SKM-1 treated with dmso at 0.1 percent for 144 hours (cell line): ENCODE measurements around the gene CDX2.

Source experiments
- DNase-seq: peaks from one replicate; lab custom pipeline; 2025; ENCODE audit not compliant: unreplicated experiment; lab: John Stamatoyannopoulos, UW

Gene CDX2

DNA sequence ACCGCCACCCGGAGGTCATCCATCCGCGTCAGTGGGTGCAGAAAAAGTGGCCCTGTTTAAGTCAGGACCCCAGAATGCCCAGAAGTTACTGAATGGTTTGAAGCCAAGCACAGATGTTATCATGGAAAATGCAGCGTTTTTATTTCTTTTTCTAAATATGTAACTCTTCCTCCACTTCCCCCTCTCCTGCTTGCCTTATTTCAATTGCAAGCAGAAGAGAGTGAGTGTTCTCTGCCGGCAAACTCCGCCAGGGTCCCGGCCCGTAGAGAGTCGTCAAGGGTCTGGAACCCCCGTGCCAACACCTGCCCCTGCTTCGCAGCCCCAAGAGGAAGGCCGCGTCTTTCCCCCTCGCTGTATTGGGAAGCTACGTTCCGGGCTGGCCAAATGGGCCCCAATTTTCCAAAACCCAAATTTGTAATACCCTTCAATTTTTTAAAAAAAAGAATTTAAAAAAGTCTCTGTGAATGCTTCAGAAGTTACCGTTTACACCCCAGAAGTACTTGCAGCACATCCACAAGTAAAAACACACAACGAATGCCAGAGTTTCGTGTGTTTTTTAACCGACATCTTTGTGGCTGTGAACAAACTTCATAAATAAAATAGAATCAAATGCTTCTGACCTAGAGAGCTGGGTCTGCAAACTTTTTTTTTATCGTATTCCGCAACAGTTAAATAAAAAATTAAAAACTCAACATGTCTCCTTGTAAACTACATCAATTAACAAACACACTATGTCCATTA is 50.0 kb downstream of the CDX2 start:
- DNase-seq: no peak

DNA sequence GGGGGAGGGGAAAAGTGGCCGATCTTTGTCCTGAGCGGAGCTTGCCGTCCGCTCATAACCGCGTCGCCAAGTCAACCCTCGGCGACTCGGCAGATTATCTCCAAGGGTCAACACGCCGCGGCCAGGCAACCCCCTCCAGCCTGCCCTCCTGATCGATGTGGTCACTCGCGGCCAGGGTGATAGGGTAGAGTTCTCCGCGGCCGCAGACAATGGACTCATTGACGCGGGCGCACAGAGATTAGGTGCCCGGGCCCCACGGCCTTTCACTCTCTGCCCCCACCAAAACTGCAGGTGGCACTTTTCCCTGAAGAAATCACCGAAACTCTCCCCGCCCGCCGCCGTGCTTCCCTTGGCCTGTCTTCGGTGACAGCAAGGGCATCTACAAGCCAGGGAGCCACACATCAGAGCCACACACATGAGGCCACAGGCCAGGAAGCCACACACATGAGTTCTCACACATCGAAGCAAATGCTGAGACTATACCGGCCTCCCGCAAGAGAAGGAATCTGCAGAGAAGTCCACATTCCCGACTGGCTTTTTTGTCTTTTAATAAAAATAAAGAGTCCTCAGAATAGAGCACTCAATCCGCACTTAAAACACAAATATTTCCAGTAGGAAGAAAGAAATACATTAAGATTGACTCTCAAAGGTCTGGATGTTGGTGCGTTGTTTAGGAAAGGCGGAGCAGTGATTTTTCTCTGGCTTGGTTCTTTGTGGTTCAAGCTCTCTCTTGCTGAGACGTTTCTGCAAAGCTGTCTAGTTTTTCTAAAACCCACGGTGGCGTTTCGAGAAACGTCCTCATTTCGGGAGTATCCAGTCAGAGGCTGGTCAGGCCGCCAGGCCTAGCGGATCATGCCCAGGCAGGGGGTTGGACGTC is 50.8 kb downstream of the CDX2 start:
- no peak for DNase-seq

DNA sequence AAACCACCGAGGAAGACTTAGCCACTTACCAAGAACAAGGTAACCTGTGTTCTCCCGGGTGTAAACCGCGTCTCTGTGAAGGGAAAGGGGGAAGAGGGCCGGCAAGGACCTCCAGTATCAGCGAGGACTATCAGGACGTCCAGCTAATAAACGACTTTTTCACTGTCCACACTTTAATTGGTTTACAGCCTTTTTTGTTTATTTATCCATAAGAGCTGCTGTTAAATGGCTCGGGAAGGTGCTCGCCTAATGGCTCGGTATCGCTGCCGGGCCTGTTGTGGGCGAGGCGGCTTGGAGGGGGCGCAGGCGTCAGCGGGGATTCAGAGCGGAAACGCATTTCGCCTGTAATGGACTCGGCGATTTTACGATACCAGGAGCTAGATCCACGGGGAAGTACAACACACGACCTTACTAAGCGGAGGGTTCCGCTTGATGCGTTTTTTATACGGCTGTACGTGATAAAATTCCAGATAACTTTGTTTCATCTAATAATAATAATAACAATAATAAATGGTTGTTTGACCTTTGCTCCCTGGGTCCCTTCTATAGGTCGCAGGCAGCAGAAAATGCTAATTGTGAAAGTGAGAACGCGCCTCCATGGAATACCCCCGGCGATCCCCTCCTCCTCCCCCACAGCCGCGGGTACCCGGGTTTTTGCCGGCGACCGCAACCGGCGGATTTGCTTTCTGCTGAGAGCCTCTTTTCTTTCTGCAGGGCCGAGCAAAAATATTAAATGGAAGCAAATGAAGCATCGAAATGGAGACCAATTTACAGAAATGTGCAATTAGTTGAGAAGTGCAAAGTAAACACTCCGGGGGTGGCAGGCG is 51.8 kb downstream of the CDX2 start:
- no peak for DNase-seq

DNA sequence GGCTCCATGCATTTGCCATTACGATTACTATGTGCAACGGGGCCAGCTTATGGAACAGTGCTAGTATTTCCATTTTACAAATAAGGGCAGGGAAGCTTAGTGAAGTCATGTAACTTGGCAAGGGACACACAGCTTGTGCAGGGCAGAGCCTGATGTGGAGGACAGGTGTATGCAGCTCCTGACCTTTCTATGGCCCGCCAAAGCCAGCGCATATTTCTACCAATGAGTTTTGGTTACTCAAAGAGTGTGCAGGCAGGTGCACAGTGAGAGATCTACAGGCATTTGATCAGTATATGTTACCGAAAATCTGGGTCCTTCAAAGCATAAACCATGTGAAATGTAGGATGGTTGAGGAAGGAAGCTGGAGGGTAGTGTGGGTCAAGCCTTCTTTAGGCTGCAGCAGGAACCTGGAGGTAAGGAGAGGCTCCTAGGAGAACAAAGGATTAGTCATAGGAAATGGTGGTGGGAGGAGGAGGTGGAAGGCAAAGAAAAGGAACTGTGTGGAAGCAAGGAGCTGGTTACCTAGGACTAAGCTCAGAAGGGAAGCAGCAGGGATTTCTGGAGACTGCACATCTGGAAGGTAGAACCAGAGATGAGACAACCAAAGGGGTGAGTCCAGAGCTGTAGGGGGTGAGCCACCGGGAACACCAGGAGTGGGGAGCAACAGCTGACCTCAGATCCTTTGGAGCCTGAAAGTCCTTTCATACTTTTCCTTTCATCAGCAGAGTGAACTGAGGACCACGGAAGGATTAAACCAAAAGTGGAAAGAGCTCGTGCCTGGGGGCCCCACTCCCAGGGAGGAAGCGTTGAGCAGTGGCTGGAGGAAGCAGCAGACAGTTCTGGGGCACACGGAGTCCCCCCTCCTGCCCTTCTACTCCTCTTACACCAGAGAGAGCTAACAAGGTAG is 53.6 kb downstream of the CDX2 start:
- DNase-seq: no peak

DNA sequence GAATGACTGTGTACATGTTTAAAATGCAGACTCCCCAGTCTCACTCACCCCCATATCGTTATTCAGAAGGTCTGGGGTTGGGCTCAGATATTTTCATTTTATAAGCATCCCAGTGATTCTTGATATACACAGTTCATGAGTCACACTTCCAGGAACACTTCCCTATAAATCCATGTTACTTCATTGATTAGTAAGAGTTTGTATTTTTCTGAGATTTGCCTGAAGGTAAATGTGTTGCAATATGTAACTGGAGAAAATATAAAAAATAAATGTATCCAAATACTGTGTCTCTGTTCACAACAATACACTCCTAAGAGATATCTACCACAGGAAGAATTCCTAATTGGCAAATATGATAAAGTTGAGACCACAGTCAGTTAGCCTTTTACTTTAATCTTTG is 56.0 kb downstream of the CDX2 start:
- no peak for DNase-seq

DNA sequence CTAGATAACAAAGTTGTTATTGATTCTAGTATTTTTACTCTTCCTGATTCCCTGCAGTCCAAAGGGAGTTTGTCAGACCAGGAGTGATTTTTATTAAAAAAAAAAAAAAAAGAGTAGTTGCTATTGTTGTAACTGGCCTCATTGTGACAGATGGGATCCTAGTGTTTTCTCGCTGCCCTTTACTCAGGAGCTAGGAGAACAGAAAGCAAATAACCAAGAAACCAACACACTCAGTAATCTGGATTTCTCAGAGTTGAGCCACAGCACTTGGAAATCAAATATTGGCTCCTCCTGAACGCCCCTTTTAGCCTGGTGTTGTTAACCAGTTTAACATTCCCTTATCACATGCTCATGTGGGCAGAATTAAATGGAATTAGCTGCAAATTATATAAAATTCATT is 57.6 kb downstream of the CDX2 start:
- DNase-seq: no peak
